Femur (tissue), 1 donor: ENCODE results near the gene CYB5R4.

Source experiments
- DNase-seq: peaks from one replicate; pipeline ENCODE4 v3.0.0-alpha.2; 2017

CYB5R4 gene, protein sequence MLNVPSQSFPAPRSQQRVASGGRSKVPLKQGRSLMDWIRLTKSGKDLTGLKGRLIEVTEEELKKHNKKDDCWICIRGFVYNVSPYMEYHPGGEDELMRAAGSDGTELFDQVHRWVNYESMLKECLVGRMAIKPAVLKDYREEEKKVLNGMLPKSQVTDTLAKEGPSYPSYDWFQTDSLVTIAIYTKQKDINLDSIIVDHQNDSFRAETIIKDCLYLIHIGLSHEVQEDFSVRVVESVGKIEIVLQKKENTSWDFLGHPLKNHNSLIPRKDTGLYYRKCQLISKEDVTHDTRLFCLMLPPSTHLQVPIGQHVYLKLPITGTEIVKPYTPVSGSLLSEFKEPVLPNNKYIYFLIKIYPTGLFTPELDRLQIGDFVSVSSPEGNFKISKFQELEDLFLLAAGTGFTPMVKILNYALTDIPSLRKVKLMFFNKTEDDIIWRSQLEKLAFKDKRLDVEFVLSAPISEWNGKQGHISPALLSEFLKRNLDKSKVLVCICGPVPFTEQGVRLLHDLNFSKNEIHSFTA

DNA sequence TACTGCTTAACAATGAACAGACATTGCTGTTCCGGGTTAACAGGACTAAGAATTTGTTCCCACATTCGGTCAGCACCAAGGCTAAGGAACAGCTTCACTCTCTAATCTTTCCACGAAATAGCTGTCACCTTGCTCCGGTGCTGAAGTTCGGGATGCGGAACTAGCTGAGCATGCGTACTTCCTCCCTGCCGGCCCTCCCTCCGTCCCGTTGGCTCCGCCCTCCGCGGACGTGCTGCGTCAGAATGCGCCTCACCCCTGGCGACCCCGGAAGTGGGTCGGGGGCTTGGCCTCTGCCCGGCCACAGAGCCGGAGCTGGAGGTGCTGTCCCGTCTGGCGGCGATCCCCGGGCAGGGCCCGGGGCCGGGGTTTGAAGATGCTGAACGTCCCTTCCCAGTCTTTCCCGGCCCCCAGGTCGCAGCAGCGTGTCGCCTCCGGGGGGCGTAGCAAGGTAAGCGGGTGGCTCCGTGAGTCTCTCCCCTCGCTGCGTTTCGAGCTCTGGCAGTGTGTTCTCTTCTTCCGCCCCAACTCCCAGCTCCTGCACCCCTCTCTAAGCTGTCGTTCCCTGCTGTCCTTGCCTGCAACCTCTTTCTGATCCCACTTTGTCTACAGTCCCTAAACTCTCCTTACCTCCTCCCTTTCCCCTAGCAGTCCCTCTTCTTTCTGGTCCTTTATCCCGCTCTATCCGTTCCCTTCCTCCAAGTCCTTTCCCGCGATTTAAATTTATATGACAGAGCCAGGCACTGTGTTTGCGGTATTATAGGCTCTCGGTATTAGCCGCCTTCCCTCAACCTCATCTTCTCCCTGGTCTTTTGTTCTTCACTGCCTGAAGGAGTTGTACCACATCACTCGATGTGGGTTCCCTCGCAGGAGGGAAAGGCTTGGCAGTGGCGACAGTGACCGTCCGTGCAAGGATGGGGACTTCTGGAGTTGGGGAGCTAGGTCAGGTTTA lies at the start of gene CYB5R4:
TSS of gene CYB5R4 (plus strand) at position 280 of the 949 bp plus-strand sequence. CDS start at position 374, 94 bp downstream.
- DNase-seq: peak; percentile 97

DNA sequence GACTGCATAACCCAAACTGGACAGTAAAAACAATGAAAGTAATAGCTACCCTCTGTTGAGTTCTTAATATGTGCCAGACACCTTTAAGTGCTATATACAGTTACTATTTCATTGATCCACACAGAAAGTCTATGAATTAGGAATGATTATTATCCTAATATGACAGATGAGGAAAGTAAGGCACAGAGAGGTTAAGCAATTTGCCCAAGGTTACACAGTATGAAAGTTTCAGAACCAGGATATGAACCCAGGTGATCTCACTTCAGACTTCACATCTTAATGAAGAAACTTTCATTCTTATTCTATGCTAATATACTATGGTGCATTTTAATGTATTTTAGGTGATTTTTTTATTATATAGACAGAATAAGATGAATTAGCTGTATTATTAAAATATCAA lies 46.9 kb upstream of the CYB5R4 start:
- DNase-seq: no peak

DNA sequence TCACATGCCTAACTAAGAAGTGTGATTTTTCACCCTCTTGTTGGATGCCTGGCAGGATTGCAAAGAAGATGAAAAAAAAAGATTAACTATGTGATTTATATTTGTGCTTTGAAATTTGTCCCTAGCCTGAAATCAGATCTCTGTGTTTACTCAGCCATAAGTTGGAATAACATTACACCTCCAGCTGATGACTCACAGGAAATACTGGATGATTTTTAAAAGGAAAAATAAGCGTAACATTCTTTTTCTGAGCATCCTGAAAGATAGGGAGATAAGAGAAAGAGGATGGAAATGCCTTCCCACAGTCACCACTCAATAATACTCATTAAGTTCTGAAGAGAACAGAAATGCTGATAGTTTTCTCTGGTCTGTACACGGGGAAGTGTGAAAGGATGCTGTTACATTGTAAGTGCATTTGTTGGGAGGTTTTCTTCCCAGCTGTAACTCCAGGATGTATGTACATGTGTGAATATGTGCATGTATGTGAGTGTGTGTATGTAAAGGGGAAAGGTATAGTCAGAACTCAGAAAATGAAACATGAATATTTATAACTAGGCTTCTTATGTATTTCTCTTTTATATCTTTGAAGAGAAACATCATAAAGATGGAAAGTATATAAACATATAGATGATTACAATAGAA lies 43.7 kb upstream of the CYB5R4 start:
- DNase-seq: no peak

DNA sequence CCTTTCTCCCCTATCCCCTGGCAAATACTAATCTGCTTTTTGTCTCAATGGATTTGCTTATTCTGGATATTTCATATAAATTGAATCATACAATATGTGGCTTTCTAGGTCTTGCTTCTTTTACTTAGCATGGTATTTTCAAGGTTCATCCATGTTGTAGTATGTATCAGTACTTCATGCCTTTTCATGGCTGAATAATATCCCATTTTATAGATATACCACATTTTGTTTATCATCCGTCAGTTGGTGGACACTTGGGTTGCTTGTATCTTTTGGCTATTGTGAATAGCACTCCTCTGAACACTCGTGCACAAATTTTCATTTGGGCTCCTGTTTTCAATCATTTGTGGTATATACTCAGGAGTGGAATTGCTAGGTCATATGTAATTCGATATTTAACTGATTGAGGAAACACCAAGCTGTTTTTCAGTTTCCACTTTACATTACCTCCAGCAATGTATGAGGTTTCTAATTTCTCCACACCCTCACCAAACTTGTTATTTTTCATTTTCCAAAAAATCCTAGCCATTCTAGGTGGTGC lies 36.8 kb upstream of the CYB5R4 start:
- DNase-seq: no peak

DNA sequence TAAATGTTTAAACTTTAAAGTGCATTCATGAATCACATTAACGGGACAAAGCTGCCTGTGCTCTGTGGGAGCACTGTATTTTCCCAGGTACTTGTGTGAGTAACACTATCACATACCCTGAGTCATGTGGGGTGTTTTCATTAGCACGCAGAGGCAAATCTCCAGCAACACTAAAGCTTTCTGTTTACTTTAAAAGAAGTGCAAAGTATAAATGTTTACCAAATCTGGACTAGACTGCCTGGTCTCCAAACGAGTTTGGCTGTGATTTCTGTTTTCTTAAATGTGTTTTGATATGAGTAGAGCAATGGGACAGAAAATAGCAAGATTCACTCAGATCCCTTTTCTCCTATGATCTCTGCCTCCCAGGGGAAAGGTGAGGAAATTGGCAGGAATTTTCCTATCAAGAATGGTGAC lies 35.1 kb upstream of the CYB5R4 start:
- no peak for DNase-seq

DNA sequence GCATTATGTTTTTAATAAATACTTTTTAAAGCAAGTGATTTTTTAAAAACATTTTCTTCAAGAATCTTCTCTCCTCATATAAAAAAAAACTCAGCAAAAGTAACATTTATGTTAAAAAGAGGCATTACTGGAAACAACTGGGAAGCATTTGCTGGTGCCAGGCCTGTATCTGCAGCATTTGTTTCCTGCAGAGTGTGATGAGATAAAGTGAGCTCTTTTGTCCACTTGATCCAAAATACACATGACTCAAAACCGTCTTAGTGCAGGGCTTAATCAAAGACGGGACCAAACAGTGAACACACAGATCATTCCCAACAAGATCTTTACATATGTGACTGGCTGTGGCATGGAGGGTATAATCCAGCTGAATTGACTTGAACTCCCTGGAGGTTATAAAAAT lies 34.7 kb upstream of the CYB5R4 start:
- DNase-seq: no peak

DNA sequence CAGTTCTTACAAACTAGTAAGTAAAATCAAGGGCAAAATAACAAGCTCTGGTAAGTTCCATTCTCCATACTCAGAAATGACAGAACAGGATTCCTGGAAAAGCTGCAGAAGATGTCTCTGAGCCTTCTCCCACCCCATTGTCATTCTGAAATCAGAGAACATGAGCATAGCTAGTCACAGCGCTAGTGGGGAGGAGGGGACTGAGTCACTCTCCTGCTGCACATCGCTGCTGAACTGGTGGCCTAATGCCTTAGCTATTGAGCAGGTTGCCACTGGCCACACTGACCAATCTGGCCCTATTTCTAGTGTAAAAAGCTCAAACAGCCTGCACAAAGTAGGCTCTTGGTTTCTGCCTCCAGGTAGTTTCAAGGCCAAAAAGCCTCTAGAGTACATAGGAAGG lies 32.4 kb upstream of the CYB5R4 start:
- no peak for DNase-seq

DNA sequence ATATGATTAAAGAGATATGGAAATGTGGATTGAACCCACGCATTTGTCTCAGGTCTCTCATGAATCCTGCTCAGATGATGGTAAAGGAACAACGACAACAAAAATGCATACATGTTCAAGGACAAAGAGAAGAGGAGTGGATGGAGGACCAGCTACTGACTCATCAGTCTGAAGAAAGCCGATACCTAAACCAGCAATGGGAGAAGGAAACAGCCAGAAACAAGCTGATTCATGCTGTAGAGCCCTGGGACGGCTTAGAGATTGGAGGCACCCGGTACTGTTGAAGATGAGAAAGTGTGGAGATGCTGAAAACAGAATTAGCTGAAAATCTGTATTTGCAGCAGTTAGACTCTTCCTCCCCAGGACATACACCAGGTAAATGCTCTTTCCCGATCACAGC lies 20.8 kb upstream of the CYB5R4 start:
- DNase-seq: no peak

DNA sequence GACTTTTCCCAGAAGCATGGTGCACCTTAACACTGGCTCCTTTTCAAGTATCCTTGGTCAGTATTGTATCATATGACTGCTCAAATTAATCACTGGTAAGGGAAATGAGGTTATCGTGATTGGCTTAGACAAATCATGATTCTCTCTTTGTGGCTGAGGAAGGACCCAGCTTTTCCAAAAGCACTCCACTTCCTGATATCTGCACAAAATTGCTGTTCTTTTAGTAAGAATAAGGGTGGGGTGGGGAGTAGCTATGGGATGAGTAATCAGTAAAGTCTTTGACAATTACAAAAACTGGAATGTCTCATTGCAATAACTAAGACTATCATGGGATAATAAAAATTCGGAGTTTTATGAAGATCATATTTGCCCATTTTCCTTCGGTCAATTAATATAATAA lies 15.3 kb upstream of the CYB5R4 start:
- no peak for DNase-seq

DNA sequence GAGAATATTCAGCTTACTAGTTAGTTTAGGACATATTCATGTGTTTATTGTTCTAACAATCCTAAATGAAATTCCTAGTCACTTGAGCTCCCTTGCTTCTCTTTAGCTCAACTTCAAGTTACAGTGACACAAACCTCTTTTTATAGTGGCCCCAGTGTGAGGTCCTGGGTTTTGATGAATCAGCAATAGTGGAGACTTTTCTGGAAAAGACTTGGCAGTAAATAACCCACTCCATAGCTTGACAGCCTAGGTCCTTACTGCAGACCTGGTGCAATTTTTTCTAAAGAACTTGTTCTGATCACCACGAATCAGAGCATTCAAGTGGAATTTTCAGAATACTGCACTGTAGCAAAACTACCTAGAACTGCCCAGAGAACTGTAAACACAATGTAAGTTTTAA lies 13.2 kb upstream of the CYB5R4 start:
- DNase-seq: no peak

DNA sequence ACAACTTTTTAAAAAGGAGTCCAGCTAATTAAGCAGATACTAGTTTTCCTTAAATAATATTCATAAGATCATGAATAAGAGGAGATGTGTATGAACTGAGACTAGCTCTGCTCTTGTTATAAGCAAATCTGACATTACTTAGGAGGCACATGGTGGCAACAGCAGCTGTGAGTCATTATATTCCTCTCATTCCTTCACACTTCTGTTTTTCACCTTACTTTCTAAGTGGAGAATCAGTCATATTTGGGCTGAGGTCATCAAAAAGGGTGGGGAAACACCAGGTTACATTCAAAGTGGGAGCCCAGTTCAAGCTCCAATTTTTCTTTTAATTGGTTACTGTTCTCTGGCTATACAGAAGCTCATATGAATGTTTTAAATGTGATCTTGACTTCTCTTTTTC lies 12.3 kb upstream of the CYB5R4 start:
- no peak for DNase-seq

DNA sequence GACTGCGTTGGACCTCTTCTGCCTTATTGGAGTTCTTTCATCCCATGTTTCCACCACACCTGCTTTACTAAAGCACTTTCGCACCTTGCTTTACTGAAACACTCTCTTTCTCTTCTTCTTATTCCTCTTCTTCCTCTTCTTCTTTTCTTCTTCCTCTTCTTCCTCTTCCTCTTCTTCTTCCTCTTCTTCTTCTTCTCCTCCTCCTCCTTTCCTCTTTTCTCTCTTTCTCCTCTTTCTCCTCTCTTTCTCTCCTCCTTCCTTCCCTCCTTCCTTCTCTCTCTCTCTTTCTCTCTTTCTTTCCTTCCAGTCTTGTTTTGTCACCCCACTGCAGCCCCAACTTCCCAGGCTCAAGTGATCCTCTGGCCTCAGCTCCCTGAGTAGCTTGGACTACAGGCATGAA lies 10.4 kb upstream of the CYB5R4 start:
- DNase-seq: no peak

DNA sequence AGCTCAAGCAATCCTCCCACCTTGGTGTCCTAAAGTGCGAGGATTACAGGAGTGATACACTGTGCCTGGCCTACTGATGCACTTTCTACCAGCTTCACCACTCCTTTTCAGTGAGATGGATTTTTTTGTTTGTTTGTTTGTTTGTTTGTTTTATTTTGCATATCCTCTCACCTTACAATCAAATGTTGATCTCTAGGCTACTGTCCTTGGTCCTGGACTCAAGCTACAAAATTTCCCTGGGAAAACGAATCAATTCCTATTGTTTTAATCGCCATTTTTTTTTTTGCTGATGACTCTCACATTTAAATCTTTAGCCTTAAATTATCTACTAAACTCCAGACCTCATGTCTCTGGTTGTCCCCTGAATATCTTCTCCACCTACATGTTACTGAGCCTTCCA lies 9.9 kb upstream of the CYB5R4 start:
- DNase-seq: no peak

DNA sequence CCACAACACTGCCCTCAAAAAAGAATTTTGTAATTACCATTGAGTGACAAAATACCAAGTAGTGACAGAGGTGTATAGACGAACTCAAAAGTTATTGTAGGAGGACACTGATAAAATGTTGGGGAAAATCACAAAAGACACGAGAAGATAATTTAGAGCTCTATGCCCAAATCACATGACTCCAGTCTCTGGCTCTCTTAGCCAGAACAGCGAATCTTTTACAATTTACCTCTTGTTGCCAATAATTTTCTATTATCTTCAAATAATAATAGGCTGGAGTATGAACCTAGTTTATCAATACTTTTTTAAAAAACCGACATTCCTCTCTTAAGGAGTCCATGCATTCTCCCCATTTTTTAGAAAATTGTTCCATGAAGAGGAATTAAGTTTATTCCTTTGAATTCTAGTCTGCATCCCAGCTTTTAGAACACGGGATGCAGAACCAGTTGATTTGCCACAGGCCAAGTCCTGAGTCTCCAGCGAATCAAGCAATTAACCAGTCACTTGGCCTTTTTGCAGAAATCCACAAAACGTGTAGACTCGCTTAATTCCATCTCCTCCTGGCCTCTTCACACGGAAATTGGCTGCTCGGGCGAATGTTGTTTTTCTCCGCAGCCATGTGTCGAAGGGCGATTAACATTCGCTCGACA lies 6.8 kb upstream of the CYB5R4 start:
- no peak for DNase-seq

DNA sequence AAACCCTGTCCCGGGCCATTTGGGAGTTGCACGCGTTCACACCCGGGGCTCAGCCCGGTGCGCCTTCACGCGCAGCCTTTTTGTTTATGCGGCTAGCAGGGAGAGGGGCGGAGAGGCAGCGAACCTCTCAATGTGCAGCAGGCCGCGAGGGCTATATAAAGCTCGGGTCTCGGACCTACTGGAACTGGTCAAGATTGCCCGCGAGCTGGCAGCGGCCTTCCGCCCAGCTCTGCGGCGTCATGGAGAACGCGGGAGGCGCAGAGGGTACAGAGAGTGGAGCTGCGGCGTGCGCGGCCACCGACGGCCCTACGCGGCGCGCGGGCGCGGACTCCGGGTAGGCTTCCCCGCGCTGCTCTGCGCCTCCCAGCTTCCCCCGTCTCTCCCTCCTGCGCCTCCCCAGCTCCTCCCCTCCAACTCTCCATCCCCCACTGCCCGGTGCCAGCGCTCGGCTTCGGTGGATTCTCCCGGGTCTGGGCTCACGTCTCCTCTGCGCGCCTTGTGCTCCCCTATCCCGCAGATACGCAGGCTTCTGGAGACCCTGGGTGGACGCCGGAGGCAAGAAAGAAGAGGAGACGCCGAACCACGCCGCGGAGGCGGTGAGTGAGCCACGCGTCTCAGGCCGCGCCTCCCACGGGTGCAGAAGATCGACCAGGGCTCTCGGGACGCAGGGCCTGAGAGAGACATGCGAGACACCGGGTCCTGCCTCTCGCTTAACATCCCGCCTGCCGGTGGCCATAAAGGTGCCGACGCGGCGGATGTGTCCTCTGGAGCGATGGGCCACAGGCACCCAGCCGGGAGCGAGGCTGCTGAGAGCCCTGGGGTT lies 6.1 kb upstream of the CYB5R4 start, which contains the start of gene RIPPLY2:
TSS of gene RIPPLY2 (plus strand) at position 183 of the 823 bp plus-strand sequence. CDS start at position 240, 57 bp downstream.
- peak; percentile 31 for DNase-seq

DNA sequence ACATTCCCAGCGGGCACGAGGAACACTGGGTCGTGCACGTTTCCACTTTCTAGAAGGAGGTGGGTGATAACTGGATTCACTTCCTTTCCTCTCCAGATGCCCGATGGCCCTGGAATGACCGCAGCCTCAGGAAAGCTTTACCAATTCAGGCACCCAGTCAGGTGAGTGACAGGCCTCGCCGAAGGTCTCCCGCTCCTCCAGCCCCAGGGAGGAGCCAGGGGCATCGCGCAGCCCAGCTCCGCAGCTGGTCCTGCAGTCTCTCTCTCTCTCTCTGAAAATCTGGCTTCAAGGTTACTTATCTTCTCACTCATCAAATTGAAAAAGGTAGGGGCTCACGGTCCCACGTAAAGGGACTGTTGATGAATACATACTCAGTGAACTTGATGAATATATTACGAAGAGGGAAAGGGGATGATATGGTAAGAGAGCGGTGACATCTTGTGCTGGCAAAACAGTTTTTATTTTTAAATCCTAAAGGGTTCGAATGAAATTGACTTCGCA lies 5.4 kb upstream of the CYB5R4 start:
- no peak for DNase-seq

DNA sequence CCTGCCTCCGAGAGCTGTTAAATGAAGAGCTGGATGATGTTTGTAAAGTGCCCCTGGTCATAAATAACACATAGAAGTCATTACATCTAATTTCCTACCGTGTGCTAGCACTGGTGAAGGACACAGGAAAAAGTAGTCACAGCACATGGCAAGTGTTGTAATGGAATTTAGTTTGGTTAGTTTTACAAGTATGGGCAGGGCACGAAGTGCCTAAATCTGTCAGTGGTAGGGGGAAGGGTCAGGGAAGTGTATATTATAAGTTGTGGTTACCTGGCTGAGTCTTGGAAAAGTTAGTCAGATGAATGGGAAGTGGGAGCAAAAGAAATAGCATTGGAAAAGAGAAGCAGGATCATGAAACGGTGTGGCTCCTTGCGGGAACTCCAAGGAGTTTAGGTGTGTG lies 4.7 kb upstream of the CYB5R4 start:
- DNase-seq: no peak

DNA sequence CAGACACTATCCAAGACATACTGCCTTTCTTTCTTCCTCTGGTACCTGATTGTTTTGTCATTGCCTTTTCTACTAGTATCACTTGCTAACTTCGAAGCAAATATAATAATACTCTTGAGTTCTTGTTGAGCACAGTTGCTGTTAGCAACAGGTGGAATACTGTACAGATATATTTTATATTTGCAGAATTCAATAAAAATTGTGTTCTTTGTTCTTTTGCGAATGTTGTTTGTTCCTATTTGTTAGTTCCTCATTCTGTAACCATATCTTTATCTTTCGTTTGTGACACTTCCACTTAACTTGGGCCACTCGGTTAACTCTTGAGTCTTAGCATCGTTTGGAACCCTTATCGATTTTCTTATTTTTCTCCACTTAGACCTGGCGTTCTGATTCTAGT lies 868 bp downstream of the CYB5R4 start:
- DNase-seq: no peak

DNA sequence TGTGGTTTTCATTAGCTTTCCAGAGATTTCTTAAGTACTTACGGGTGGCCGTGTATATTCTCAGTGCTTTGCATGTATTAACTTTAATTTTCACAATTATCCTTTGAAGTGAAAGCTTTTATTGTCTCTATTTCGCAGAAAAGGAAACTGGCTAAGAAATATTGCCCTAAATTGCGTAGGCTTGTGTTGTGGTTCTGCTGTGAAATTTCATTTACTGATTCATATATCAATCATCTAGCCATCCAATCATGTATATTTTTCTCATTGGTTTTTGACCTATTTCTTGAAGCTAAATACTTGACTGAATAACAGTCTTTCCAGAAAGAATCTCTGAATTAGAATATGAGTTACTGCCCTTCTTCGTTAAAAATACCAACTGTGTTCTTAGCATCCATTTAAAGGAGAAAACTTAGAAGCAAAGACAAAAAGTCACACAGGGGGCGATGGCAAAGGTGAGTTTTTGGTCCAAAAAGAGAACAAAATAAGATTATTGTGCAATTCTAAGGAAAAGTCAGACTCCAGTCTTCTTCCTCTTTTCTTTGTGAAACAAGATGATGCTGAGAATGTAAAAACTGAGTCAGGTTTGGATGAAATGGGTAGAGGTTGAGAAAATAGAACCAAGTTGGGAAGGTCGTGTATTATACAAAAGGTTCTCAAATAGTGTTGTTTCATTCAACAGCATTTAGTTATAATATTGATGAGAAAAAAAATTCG lies 1.4 kb downstream of the CYB5R4 start:
- no peak for DNase-seq

DNA sequence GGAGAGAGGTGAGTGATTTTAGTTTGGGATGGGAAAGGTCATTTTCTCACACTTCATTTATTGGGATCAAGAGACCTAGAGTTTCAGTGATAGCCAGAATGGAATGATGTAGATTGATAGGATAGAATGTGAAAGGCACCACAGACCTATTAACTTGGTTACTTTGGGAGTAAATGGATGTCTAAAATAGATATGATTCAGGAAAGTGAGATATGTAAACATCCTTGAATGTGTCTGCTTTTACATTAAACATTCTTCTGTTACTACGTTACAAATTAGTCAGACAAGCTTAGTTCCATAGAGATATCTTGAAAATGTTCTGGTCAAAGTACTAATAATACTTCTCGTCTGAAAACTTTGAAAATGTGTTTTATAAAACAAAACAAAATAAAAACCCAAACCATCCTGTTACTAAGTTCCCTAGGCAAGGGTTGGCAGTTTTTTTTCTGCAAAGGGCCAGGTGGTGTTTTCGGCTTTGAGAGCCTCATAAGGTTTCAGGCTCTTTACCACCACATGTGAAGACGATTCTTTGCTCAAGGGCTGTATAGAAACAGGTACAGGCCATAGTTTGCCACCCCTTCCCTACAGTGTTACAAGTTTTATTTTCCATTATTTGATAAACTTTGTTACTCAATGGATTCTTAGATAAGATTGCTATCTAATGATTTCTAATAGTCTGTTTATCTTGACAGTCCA lies 3.4 kb downstream of the CYB5R4 start:
- no peak for DNase-seq
